Cardiac fibroblast (primary cell): ENCODE data around the gene DHRS7.
A peak's percentile ranks its signal among the peaks of the same experiment; 100 is the strongest.
"Not testable (repeated sequence)": the region's sequence is repeated elsewhere in the genome, so short reads cannot be mapped to it uniquely, and the experiment has no call there.

Experiments
- DNase-seq, 2 donors: peaks; one replicate each; pipeline versions ENCODE4 v3.0.0 to v3.0.0-alpha.2; 2010; ENCODE audit warnings: low read depth in 2 of 2
- H3K4me3 ChIP-seq, 2 donors: replicated peaks in 1 of 2; 1 replicate in 1 of 2; 2 replicates in 1 of 2; pipeline ENCODE4 v1.5.1; 2011; ENCODE audit warnings: low read depth in 2 of 2, low read length in 2 of 2, mild to moderate bottlenecking in 2 of 2, moderate library complexity in 1 of 2
- TF ChIP-seq, protein P1 (sequence below): IDR thresholded peaks from one replicate; pipeline ENCODE4 v1.5.1; 2011; ENCODE audit warnings: low read depth, mild to moderate bottlenecking, low read length, inconsistent platforms

DHRS7 gene

GRCh38 chr14:60107477-60107876 lies 57.7 kb downstream of the DHRS7 start:
- TF ChIP-seq, protein P1, sequence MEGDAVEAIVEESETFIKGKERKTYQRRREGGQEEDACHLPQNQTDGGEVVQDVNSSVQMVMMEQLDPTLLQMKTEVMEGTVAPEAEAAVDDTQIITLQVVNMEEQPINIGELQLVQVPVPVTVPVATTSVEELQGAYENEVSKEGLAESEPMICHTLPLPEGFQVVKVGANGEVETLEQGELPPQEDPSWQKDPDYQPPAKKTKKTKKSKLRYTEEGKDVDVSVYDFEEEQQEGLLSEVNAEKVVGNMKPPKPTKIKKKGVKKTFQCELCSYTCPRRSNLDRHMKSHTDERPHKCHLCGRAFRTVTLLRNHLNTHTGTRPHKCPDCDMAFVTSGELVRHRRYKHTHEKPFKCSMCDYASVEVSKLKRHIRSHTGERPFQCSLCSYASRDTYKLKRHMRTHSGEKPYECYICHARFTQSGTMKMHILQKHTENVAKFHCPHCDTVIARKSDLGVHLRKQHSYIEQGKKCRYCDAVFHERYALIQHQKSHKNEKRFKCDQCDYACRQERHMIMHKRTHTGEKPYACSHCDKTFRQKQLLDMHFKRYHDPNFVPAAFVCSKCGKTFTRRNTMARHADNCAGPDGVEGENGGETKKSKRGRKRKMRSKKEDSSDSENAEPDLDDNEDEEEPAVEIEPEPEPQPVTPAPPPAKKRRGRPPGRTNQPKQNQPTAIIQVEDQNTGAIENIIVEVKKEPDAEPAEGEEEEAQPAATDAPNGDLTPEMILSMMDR, result no peak
- DNase-seq, result no peak
- H3K4me3 ChIP-seq, result no peak overlapping the region

- TF ChIP-seq, protein P1, result no peak
- H3K4me3 ChIP-seq, result no peak overlapping the region
- peak; percentile 58 to 81 for DNase-seq
Observed at GRCh38 chr14:60106339-60106738, 58.9 kb downstream of the DHRS7 start.

DNA sequence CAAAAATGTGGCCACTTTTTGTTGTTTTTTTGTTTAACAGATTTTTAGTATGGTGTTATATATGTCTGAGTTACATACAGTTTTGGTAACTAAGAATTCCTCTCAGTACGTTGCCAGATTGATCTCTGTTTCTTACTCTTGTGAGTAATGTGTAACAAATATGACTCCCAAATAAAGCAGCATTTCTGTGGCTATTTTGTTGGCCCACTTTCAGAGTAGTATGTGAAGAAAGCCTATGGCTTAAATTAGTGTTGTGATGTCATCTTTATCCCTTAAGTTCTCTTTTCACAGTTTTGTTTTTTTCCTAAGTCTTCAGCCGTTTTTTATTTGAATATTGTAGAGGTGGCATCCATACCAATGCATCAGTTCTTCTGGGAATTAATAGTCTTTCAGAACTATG lies 62.8 kb downstream of the DHRS7 start:
- DNase-seq, result peak; percentile 82 to 91
- H3K4me3 ChIP-seq, result no peak overlapping the region
- TF ChIP-seq, protein P1, result no peak

DNA sequence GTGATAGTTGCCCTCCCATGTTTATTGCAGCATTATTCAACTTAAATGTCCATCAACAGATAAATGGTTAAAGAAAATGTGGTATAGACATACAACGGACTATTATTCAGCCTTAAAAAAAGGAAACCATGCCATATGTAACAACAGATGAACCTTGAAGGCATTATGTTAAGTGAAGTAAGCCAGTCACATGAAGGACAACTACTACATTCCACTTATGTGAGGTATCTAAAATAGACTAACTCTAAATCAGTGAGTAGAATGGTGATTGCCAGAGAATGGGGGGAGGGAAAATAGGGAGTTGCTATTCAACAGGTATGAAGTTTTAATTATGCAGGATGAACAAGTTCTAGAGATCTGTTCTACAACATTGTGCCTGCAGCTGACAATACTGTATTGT lies 63.4 kb downstream of the DHRS7 start:
- H3K4me3 ChIP-seq, result no peak overlapping the region
- TF ChIP-seq, protein P1, result no peak
- peak in 1 of 2 donors; percentile 37 for DNase-seq

DNA sequence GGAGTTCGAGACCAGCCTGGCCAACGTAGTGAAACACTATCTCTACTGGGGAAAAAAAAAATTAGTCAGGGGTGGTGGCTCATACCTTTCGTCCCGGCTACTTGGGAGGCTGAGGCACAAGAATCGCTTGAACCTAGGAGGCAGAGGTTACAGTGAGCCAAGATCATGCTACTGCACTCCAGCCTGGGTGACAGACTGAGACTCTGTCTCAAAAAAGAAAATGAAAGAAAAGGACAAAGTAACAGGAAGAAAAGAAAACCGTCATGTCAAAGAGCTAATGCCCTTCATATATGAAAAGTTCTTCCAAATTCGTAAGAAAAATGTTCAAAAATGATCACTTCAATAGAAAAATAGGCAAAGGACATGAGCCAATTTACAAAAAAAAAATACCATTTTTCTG lies 65.3 kb downstream of the DHRS7 start:
- not testable (repeated sequence) for H3K4me3 ChIP-seq, DNase-seq

GRCh38 chr14:60097974-60098373 lies 67.2 kb downstream of the DHRS7 start:
- TF ChIP-seq, protein P1, result no peak

DNA sequence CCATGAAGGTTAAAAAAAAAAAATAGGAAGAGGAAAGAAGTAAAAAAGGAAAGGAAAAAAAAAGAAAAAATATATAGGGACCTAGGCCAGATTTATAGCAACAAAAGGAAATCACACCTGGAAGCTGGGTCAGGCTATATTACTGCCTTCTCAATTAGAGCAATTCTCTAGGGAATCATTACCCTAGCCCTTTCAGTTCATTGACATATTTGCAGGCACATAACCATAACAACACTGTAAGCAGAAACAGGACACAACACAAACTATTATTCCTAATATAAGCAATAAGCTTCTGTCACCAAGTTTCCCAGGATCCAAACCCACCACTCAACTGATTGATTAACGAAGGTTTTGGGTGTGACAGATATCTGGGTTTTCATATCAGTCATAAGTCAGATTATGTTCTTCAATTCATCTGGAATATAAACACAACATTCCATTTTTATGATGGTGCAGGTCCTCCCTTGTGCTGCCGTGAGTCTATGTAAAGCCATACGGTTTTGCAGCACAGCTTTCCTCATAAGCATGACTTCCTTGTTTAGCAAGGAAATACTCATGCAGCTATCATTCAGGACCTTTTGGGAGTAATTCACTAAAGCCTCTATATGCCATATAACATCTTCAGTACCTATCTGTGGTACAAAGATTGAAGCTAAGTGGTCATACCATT lies 69.3 kb downstream of the DHRS7 start:
- no peak overlapping the region for H3K4me3 ChIP-seq
- peak; percentile 52 to 81 for DNase-seq
- TF ChIP-seq, protein P1, result no peak

More at GRCh38 chr14:60097974-60098373, 67.2 kb downstream of the DHRS7 start:
- DNase-seq, result no peak
- H3K4me3 ChIP-seq, result no peak overlapping the region
